ENCODE measurements around the gene NMRK1.

Gene NMRK1

DNA sequence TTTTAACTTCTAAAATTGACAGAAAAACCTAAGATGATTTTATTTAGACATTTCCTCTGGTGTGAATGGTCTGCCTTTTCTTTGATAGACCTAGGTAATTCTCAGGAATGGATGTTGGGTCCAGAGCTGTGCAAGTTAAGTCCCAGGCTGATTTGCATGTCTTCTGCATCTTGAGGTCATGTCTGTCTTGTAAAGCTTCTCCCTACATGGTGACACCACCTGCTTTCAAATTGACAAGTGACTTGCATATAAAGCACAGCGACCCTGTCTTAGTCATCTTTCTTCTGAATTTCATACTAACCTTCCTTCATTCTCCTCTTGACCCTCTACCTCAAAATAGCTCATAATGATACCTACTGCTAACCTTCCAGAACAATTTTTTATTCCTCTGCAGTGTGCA lies 29.6 kb upstream of the NMRK1 start:
- H3K27me3 ChIP-seq (ENCODE audit: insufficient read depth, low read length) = no peaks in the 10 kb centered on the region
- no peaks in the 10 kb centered on the region for H3K9me3 ChIP-seq (ENCODE audit: insufficient read depth, low read depth, low read length)
- H3K4me1 ChIP-seq (ENCODE audit: insufficient read depth, low read length) = no peaks in the 10 kb centered on the region

GRCh38 chr9:75116306-75116705 lies 28.4 kb upstream of the NMRK1 start:
- Histone ChIP-seq H3K27ac (ENCODE audit: low read length) (no peak overlapping the region), H3K4me3 (ENCODE audit: low read length) (no peak overlapping the region), H3K9me3 (ENCODE audit: insufficient read depth, low read depth, low read length) (no peaks in the 10 kb centered on the region), H3K9ac (ENCODE audit: low read depth, low read length) (no peak overlapping the region), H3K4me1 (ENCODE audit: insufficient read depth, low read length) (no peaks in the 10 kb centered on the region), H3K36me3 (ENCODE audit: insufficient read depth, low read depth, low read length) (no peaks in the 10 kb centered on the region), H3K27me3 (ENCODE audit: insufficient read depth, low read length) (no peaks in the 10 kb centered on the region)

More for the DNA sequence above, 29.6 kb upstream of the NMRK1 start:
- H3K4me3 ChIP-seq (ENCODE audit: low read length) = no peak overlapping the region
- H3K36me3 ChIP-seq (ENCODE audit: insufficient read depth, low read depth, low read length) = no peaks in the 10 kb centered on the region
- no peak overlapping the region for H3K9ac ChIP-seq (ENCODE audit: low read depth, low read length)
- no peak overlapping the region for H3K27ac ChIP-seq (ENCODE audit: low read length)

DNA sequence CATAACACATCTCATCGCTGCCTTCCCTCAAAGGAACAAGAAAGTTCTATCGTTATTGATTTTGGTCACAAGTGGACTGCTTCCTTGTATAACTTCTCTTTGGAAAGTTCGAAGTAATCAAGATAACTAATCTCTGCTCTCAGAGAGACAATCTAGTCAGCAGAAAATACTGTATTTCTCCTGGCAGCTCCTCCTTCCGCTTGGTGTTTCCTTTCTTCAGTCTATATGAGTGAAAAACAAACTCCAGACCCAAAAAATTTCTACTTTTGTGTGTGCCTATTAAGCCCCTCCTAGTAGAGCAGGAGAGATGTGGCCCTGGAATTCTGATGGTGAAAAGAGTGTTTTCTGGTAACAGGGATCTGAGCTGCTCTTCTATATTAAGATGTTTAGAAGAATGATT lies 24.8 kb upstream of the NMRK1 start:
- Histone ChIP-seq H3K9me3 (ENCODE audit: insufficient read depth, low read depth, low read length) (no peaks in the 10 kb centered on the region), H3K9ac (ENCODE audit: low read depth, low read length) (no peak overlapping the region), H3K27me3 (ENCODE audit: insufficient read depth, low read length) (no peaks in the 10 kb centered on the region), H3K36me3 (ENCODE audit: insufficient read depth, low read depth, low read length) (no peaks in the 10 kb centered on the region), H3K4me1 (ENCODE audit: insufficient read depth, low read length) (no peaks in the 10 kb centered on the region), H3K27ac (ENCODE audit: low read length) (no peak overlapping the region), H3K4me3 (ENCODE audit: low read length) (no peak overlapping the region)

- no peak overlapping the region for H3K27ac ChIP-seq (ENCODE audit: low read length)
- no peaks in the 10 kb centered on the region for H3K36me3 ChIP-seq (ENCODE audit: insufficient read depth, low read depth, low read length)
- no peak overlapping the region for H3K9ac ChIP-seq (ENCODE audit: low read depth, low read length)
- H3K9me3 ChIP-seq (ENCODE audit: insufficient read depth, low read depth, low read length) = no peaks in the 10 kb centered on the region
- no peaks in the 10 kb centered on the region for H3K4me1 ChIP-seq (ENCODE audit: insufficient read depth, low read length)
- H3K27me3 ChIP-seq (ENCODE audit: insufficient read depth, low read length) = no peaks in the 10 kb centered on the region
- no peak overlapping the region for H3K4me3 ChIP-seq (ENCODE audit: low read length)
Measured at GRCh38 chr9:75111019-75111622, 23.2 kb upstream of the NMRK1 start.

DNA sequence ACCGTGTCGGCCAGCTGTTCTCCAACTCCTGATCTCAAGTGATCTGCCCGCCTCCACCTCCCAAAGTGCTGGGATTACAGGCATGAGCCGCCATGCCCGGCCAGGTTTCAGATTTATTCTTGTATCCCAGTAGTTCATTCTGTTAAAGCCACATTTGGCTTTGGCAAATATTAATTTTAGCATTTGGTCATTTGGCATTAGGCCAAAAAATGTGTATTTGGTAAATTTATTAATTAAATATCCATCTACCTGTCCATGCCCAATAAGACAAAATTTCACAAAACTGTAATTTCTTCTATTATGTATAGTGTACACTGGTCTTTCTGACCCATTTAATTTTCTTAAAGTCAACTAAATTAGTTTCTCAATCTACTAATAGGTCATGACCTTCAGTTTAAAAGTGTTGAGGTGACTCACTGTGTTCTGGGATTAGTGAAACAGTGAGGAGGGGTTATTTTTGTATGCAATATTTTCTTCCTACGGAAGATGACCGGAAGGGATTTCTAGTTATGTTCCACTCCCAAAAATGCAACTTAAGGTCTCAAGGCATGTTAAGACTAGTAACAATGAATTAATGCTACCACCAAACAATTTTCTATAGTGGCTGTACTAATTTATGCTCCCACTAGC lies 21.4 kb upstream of the NMRK1 start:
- no peak overlapping the region for H3K9ac ChIP-seq (ENCODE audit: low read depth, low read length)
- H3K27ac ChIP-seq (ENCODE audit: low read length) = no peak overlapping the region
- H3K9me3 ChIP-seq (ENCODE audit: insufficient read depth, low read depth, low read length) = no peaks in the 10 kb centered on the region
- H3K27me3 ChIP-seq (ENCODE audit: insufficient read depth, low read length) = no peaks in the 10 kb centered on the region
- H3K4me1 ChIP-seq (ENCODE audit: insufficient read depth, low read length) = no peaks in the 10 kb centered on the region
- H3K36me3 ChIP-seq (ENCODE audit: insufficient read depth, low read depth, low read length) = no peaks in the 10 kb centered on the region
- no peak overlapping the region for H3K4me3 ChIP-seq (ENCODE audit: low read length)

GRCh38 chr9:75108571-75108970 lies 20.6 kb upstream of the NMRK1 start:
- Histone ChIP-seq H3K27ac (ENCODE audit: low read length) (no peak overlapping the region), H3K4me3 (ENCODE audit: low read length) (no peak overlapping the region), H3K9me3 (ENCODE audit: insufficient read depth, low read depth, low read length) (no peaks in the 10 kb centered on the region), H3K9ac (ENCODE audit: low read depth, low read length) (no peak overlapping the region), H3K27me3 (ENCODE audit: insufficient read depth, low read length) (no peaks in the 10 kb centered on the region), H3K36me3 (ENCODE audit: insufficient read depth, low read depth, low read length) (no peaks in the 10 kb centered on the region), H3K4me1 (ENCODE audit: insufficient read depth, low read length) (no peaks in the 10 kb centered on the region)

DNA sequence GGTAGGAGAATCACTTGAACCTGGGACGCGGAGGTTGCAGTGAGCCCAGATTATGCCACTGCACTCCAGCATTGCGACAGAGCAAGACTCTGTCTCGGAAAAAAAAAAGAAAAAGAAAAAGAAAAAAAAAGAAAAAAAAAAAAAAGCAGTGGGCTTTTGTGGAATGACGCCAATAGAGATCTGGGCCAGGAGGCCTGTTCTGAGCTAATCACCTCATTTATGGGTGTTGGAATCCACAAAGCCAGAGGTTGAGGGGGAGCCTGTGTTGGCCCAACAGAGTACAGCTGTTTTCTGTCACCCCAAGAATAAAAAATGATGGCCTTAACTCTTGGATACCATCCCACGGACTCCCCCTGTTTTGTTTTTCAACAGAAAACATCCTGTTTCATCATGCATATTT lies 18.9 kb upstream of the NMRK1 start:
- Histone ChIP-seq H3K9ac (ENCODE audit: low read depth, low read length) (no peak overlapping the region), H3K4me3 (ENCODE audit: low read length) (no peak overlapping the region), H3K27ac (ENCODE audit: low read length) (no peak overlapping the region), H3K9me3 (ENCODE audit: insufficient read depth, low read depth, low read length) (no peaks in the 10 kb centered on the region), H3K36me3 (ENCODE audit: insufficient read depth, low read depth, low read length) (no peaks in the 10 kb centered on the region), H3K27me3 (ENCODE audit: insufficient read depth, low read length) (no peaks in the 10 kb centered on the region), H3K4me1 (ENCODE audit: insufficient read depth, low read length) (no peaks in the 10 kb centered on the region)

DNA sequence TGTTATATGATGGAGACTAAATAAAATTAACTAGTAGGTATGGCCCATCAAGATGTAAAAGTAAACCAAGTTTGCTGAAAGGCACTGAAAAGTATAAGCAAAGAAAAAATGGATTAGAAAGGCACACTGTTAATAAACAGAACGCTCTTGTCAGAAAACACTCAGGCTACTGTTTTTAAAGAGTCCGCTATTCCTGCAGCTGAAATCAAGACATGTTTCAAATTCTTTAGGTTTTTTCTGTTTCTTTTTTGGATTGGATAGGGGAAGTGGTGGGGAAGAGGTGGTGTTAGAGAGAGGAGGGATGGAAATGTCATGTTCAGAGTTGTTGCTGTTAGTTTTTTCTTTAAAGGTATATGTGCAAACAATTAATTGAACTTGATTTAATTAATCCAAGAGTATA lies 17.9 kb upstream of the NMRK1 start:
- no peak overlapping the region for H3K4me3 ChIP-seq (ENCODE audit: low read length)
- H3K4me1 ChIP-seq (ENCODE audit: insufficient read depth, low read length) = no peaks in the 10 kb centered on the region
- H3K9me3 ChIP-seq (ENCODE audit: insufficient read depth, low read depth, low read length) = no peaks in the 10 kb centered on the region
- H3K36me3 ChIP-seq (ENCODE audit: insufficient read depth, low read depth, low read length) = no peaks in the 10 kb centered on the region
- no peaks in the 10 kb centered on the region for H3K27me3 ChIP-seq (ENCODE audit: insufficient read depth, low read length)
- no peak overlapping the region for H3K27ac ChIP-seq (ENCODE audit: low read length)
- H3K9ac ChIP-seq (ENCODE audit: low read depth, low read length) = no peak overlapping the region

DNA sequence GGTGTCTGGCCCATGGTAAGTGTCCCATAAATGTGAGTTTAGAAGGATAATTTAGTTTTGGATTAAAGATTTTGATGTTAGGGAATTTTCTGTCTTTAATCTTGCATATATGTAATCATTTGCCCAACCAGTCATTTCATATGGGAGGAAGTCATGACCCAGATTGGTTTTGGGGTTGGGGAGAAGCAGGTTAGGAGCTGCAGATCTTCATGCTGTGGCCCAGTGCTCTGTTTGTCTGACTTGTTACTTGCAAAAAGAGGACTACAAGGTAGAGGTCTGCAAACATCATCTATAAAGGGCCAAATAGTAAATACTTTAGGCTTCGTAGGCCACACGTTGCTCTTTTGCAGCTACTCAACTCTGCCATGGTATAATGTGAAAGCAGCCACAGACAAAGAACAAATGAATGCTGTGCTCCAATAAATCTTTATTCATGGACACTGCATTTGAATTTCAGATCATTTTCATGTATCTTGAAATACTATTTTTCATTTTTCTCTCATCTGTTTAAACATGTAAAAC lies 17.1 kb upstream of the NMRK1 start:
- Histone ChIP-seq H3K27ac (ENCODE audit: low read length) (no peak overlapping the region), H3K4me3 (ENCODE audit: low read length) (no peak overlapping the region), H3K9ac (ENCODE audit: low read depth, low read length) (no peak overlapping the region), H3K27me3 (ENCODE audit: insufficient read depth, low read length) (no peaks in the 10 kb centered on the region), H3K9me3 (ENCODE audit: insufficient read depth, low read depth, low read length) (no peaks in the 10 kb centered on the region), H3K36me3 (ENCODE audit: insufficient read depth, low read depth, low read length) (no peaks in the 10 kb centered on the region), H3K4me1 (ENCODE audit: insufficient read depth, low read length) (no peaks in the 10 kb centered on the region)

DNA sequence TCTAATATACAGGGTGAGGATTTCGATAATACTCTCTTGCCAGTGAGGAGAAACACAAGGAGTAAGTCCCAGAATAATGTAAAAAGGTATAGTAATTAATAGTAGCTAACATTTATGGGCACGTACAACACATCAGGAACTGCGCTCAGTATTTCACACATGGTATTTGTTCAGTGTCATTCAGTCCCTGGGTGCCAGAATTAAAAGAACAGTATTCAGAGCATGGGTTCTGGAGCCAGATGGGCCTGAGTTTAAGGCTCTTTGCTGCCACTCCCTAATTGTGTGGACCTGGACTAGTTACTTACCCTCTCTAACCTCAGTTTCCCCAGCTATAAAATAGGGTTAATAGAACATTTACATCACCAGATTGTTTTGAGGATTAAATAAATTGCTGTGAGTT lies 16.7 kb upstream of the NMRK1 start:
- Histone ChIP-seq H3K36me3 (ENCODE audit: insufficient read depth, low read depth, low read length) (no peaks in the 10 kb centered on the region), H3K4me1 (ENCODE audit: insufficient read depth, low read length) (no peaks in the 10 kb centered on the region), H3K9me3 (ENCODE audit: insufficient read depth, low read depth, low read length) (no peaks in the 10 kb centered on the region), H3K9ac (ENCODE audit: low read depth, low read length) (no peak overlapping the region), H3K27ac (ENCODE audit: low read length) (no peak overlapping the region), H3K27me3 (ENCODE audit: insufficient read depth, low read length) (no peaks in the 10 kb centered on the region), H3K4me3 (ENCODE audit: low read length) (no peak overlapping the region)

DNA sequence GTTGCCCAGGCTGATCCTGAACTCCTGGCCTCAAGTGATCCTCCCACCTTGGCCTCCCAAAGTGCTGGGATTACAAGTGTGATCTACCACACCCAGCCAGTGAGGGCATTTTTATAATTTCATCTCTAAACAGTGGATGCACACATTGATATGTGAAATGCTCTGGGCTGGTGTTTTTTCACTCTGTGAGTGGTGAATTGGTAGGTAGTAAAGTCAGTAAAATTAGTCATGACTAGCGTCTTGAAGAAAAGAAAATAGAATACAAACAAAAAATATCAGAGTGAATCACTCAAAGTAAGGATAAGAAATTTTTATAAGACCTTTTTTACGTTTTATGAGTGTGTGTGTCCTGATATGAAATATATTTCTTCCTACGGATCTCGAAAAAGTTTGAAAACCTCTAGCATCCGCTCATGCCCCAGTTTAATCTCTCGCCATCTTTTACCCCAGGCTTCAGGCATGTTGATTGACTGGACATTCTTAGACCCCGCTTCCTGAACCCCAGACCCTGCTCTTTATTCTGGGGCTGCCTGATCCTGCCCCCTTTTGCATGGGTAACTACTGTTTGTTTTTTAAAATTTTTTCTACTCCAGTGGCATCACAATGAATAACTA lies 14.3 kb upstream of the NMRK1 start:
- no peaks in the 10 kb centered on the region for H3K36me3 ChIP-seq (ENCODE audit: insufficient read depth, low read depth, low read length)
- no peak overlapping the region for H3K27ac ChIP-seq (ENCODE audit: low read length)
- no peaks in the 10 kb centered on the region for H3K9me3 ChIP-seq (ENCODE audit: insufficient read depth, low read depth, low read length)
- H3K4me1 ChIP-seq (ENCODE audit: insufficient read depth, low read length) = no peaks in the 10 kb centered on the region
- H3K27me3 ChIP-seq (ENCODE audit: insufficient read depth, low read length) = no peaks in the 10 kb centered on the region
- H3K4me3 ChIP-seq (ENCODE audit: low read length) = no peak overlapping the region
- no peak overlapping the region for H3K9ac ChIP-seq (ENCODE audit: low read depth, low read length)

GRCh38 chr9:75101004-75101588 lies 13.1 kb upstream of the NMRK1 start:
- Histone ChIP-seq H3K9ac (ENCODE audit: low read depth, low read length) (no peak overlapping the region), H3K36me3 (ENCODE audit: insufficient read depth, low read depth, low read length) (no peaks in the 10 kb centered on the region), H3K27ac (ENCODE audit: low read length) (no peak overlapping the region), H3K27me3 (ENCODE audit: insufficient read depth, low read length) (no peaks in the 10 kb centered on the region), H3K4me1 (ENCODE audit: insufficient read depth, low read length) (no peaks in the 10 kb centered on the region), H3K9me3 (ENCODE audit: insufficient read depth, low read depth, low read length) (no peaks in the 10 kb centered on the region), H3K4me3 (ENCODE audit: low read length) (no peak overlapping the region)
